Loucy (cell line): ENCODE data around the gene GPX6.

ENCODE experiments used
- CTCF ChIP-seq: fragments of 200-600 bp; sonication (generic); conservative IDR thresholded peaks from 2 replicates; pipeline ENCODE4 v1.5.1; 2014; ENCODE audit warnings: mild to moderate bottlenecking, antibody characterized with exemption, low read length
- EZH2phosphoT487 ChIP-seq: fragments of 200-600 bp; IDR thresholded peaks from 2 replicates; pipeline ENCODE4 v1.6.1; 2018; ENCODE audit warnings: antibody characterized with exemption, mild to moderate bottlenecking, moderate library complexity, borderline replicate concordance

GRCh38 chr6:28489366-28490204 lies 26.0 kb downstream of the GPX6 start:
- TF ChIP-seq CTCF (no peak), EZH2phosphoT487 (no peak)
